Glutamatergic neuron (in vitro differentiated cells): ENCODE results near the gene CD96. TPM values are rescaled to one million over a fixed set of nuclear protein-coding genes. Genes with fewer than 3 reads are reported as not detected.

Experiments
- DNase-seq: peaks from one replicate; pipeline ENCODE4 v3.0.0; 2022
- H3K27ac Mint-ChIP-seq: one replicate; pipeline ENCODE4 v1.8.0; 2020; ENCODE audit warnings: mild to moderate bottlenecking, mixed read lengths, inconsistent platforms; ENCODE audit not compliant: unreplicated experiment
- H3K27me3 Mint-ChIP-seq: one replicate; pipeline ENCODE4 v1.8.0; 2020; ENCODE audit warnings: mild to moderate bottlenecking, moderate library complexity, mixed read lengths, inconsistent platforms; ENCODE audit not compliant: unreplicated experiment
- H3K36me3 Mint-ChIP-seq: one replicate; pipeline ENCODE4 v1.8.0; 2020; ENCODE audit warnings: mild to moderate bottlenecking, mixed read lengths, inconsistent platforms; ENCODE audit not compliant: unreplicated experiment
- H3K4me1 Mint-ChIP-seq: one replicate; pipeline ENCODE4 v1.8.0; 2020; ENCODE audit warnings: mild to moderate bottlenecking, low read depth, mixed read lengths, inconsistent platforms; ENCODE audit not compliant: unreplicated experiment
- H3K4me3 Mint-ChIP-seq: one replicate; pipeline ENCODE4 v1.8.0; 2020; ENCODE audit warnings: mild to moderate bottlenecking, mixed read lengths, inconsistent platforms; ENCODE audit not compliant: unreplicated experiment
- H3K9me3 Mint-ChIP-seq: one replicate; pipeline ENCODE4 v1.8.0; 2020; ENCODE audit warnings: mild to moderate bottlenecking, moderate library complexity, mixed read lengths, inconsistent platforms; ENCODE audit not compliant: unreplicated experiment
- CTCF ChIP-seq: fragments of 200-600 bp; sonication (generic); IDR thresholded peaks from one replicate; pipeline ENCODE4 v1.5.0; 2021; ENCODE audit not compliant: partially characterized antibody, unreplicated experiment
- total RNA-seq: library from RNA; stranded (reverse); fragmentation: NEBNext Ultra II Directional; extraction: Animal tissue kit (Norgen Biotek cat#: 25700); gene quantifications from one replicate; pipeline ENCODE4 v1.2.1, GENCODE V29; 2021; ENCODE audit not compliant: unreplicated experiment

CD96 gene
- total RNA-seq, 1 donor from 2014 or later = not detected

- Mint-ChIP-seq H3K27ac (no peak overlapping the region), H3K9me3 (no peaks in the 10 kb centered on the region), H3K27me3 (no peaks in the 10 kb centered on the region), H3K36me3 (peaks cover 4% of the 10 kb centered on the region), H3K4me1 (no peaks in the 10 kb centered on the region), H3K4me3 (no peak overlapping the region)
- no peak for TF ChIP-seq CTCF
- no peak for DNase-seq
Measured at GRCh38 chr3:111579495-111579894, 37.5 kb downstream of the CD96 start.

GRCh38 chr3:111581403-111582119, 39.6 kb downstream of the CD96 start:
- no peak for DNase-seq
- H3K4me3 Mint-ChIP-seq = no peak overlapping the region
- H3K9me3 Mint-ChIP-seq = peaks cover 2% of the 10 kb centered on the region
- H3K27me3 Mint-ChIP-seq = no peaks in the 10 kb centered on the region
- peaks cover 4% of the 10 kb centered on the region for H3K36me3 Mint-ChIP-seq
- no peak overlapping the region for H3K27ac Mint-ChIP-seq
- no peak for TF ChIP-seq CTCF
- no peaks in the 10 kb centered on the region for H3K4me1 Mint-ChIP-seq

GRCh38 chr3:111582120-111582474, 40.1 kb downstream of the CD96 start:
- Mint-ChIP-seq H3K9me3 (peaks cover 2% of the 10 kb centered on the region), H3K4me3 (no peak overlapping the region), H3K36me3 (peaks cover 4% of the 10 kb centered on the region), H3K27me3 (no peaks in the 10 kb centered on the region), H3K27ac (no peak overlapping the region), H3K4me1 (no peaks in the 10 kb centered on the region)
- no peak for TF ChIP-seq CTCF
- DNase-seq = no peak

DNA sequence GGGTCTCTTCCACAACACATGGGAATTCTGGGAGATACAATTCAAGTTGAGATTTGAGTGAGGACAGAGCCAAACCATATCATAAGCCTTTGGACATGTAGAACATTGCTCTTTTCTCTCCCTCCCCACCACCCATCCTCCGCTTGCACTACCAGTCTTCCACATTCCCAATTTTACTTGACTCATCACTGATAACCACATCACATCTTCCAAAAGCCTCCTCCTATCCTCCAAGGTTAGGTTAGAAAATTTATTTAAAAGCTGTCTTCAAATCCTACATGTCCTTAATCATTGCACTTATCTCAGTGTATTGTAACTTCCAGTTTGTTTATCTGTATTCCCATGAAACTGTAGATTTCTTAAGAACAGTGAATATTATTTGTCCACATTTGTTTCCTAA, 42.7 kb downstream of the CD96 start:
- Mint-ChIP-seq H3K4me1 (no peaks in the 10 kb centered on the region), H3K27ac (no peak overlapping the region), H3K9me3 (peaks cover 2% of the 10 kb centered on the region), H3K4me3 (no peak overlapping the region), H3K36me3 (peaks cover 4% of the 10 kb centered on the region), H3K27me3 (no peaks in the 10 kb centered on the region)
- DNase-seq = no peak
- TF ChIP-seq CTCF = no peak

DNA sequence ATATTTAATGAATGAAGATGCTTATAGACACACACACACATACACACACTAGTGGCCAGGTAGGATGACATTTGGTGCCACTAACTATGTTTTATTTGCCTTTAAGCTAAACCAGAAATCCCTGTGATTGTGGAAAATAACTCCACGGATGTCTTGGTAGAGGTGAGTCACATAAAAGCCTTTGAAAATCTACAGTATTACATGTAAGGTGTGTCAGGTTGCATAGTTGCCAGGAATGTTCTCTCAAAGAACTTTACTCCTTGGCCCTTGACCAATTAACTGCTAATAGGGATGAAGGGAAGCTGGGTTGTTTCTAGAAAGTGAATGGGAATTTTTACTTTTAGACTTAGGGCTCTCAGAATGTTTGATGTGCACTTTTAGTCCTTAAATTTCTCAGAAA, 43.2 kb downstream of the CD96 start:
- peaks cover 4% of the 10 kb centered on the region for H3K36me3 Mint-ChIP-seq
- peaks cover 2% of the 10 kb centered on the region for H3K9me3 Mint-ChIP-seq
- no peak overlapping the region for H3K4me3 Mint-ChIP-seq
- no peaks in the 10 kb centered on the region for H3K27me3 Mint-ChIP-seq
- H3K4me1 Mint-ChIP-seq = no peaks in the 10 kb centered on the region
- H3K27ac Mint-ChIP-seq = no peak overlapping the region
- DNase-seq = no peak
- no peak for TF ChIP-seq CTCF
